Central memory CD4-positive, alpha-beta T cell (primary cell): ENCODE data around the gene GPR149.
"Not testable (repeated sequence)": the region's sequence is repeated elsewhere in the genome, so short reads cannot be mapped to it uniquely, and the experiment has no call there.

Experiments
- DNase-seq: peaks from one replicate; pipeline ENCODE4 v3.0.0; 2022
- total RNA-seq, 3 experiments: gene quantifications; one replicate each; lab custom pipeline; 2026; lab: John Stamatoyannopoulos, UW

GPR149 gene
- 0 reads per million in 3 experiments for total RNA-seq

- no peak for DNase-seq
Measured at GRCh38 chr3:154430014-154430413, at the start of gene GPR149. TSS of gene GPR149 (minus strand) at chr3:154430190. CDS start at chr3:154429615, 575 bp downstream.

GRCh38 chr3:154473769-154474168 is 43.8 kb upstream of the GPR149 start:
- no peak for DNase-seq

- DNase-seq, result no peak
Measured at GRCh38 chr3:154469585-154469984, 39.6 kb upstream of the GPR149 start.

GRCh38 chr3:154464440-154465190 is 34.6 kb upstream of the GPR149 start:
- no peak for DNase-seq

- no peak for DNase-seq
Measured at GRCh38 chr3:154458560-154458959, 28.6 kb upstream of the GPR149 start.

- not testable (repeated sequence) for DNase-seq
Measured at GRCh38 chr3:154439081-154439480, 9.1 kb upstream of the GPR149 start.

GRCh38 chr3:154431043-154431442 is 1.1 kb upstream of the GPR149 start:
- no peak for DNase-seq

- DNase-seq, result no peak
Measured at GRCh38 chr3:154428286-154429206, 1.4 kb downstream of the GPR149 start.

GRCh38 chr3:154427685-154428285 is 2.2 kb downstream of the GPR149 start:
- DNase-seq, result no peak

- no peak for DNase-seq
Measured at GRCh38 chr3:154422694-154423093, 7.3 kb downstream of the GPR149 start.

GRCh38 chr3:154421083-154421482 is 8.9 kb downstream of the GPR149 start:
- DNase-seq, result no peak

GRCh38 chr3:154398084-154398967 is 31.7 kb downstream of the GPR149 start:
- no peak for DNase-seq

GRCh38 chr3:154389861-154390260 is 40.1 kb downstream of the GPR149 start:
- DNase-seq, result no peak

GRCh38 chr3:154384479-154384878 is 45.5 kb downstream of the GPR149 start:
- no peak for DNase-seq

GRCh38 chr3:154378311-154378710 is 51.7 kb downstream of the GPR149 start:
- DNase-seq, result no peak

- DNase-seq, result no peak
Measured at GRCh38 chr3:154367221-154367620, 62.8 kb downstream of the GPR149 start.

- DNase-seq, result no peak
Measured at GRCh38 chr3:154364849-154365248, 65.1 kb downstream of the GPR149 start.

GRCh38 chr3:154361099-154361498 is 68.9 kb downstream of the GPR149 start:
- DNase-seq, result no peak

- DNase-seq, result no peak
Measured at GRCh38 chr3:154356009-154356408, 74.0 kb downstream of the GPR149 start.

- DNase-seq, result no peak
Measured at GRCh38 chr3:154349223-154349622, 80.8 kb downstream of the GPR149 start.

GRCh38 chr3:154345422-154346122 is 84.4 kb downstream of the GPR149 start:
- no peak for DNase-seq

GRCh38 chr3:154338570-154338969 is 91.4 kb downstream of the GPR149 start:
- DNase-seq, result no peak
